ENCODE results near the gene BCL2. TPM values are rescaled to one million over a fixed set of nuclear protein-coding genes. Genes with fewer than 3 reads are reported as not detected.

The BCL2 gene
- total RNA-seq, 1 donor from 2014 or later, result 18.7 TPM

DNA sequence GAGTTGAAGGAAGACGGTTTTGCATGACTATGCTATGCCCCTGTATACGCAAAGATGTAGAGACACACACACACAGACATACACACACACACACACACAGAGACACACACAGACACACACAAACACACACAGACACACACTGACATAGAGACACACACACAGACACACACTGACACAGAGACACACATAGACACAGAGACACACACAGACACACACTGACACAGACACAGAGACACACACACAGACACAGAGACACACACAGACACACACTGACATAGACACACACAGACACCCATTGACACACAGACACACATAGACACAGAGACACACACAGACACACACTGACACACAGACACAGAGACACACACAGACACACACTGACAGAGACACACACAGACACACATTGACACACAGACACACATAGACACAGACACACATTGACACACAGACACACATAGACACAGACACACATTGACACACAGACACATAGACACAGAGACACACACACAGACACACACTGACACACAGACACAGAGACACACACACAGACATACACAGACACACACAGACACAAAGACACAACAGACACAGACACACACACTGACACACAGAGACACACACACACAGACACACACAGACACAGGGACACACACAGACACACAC is 121.3 kb downstream of the BCL2 start:
- H3K4me3 ChIP-seq, result no peak overlapping the region
- intact Hi-C loops (cut with DNase I), result no loop called here
- H3K4me1 ChIP-seq, result peaks cover 64% of the 10 kb centered on the region
- TF ChIP-seq POLR2AphosphoS5 (IDR thresholded peaks at IDR 0.05; ENCODE audit: insufficient read depth in 1 of 2, low read depth in 1 of 2) (no peak), POLR2A (IDR thresholded peaks at IDR 0.05) (no peak), CTCF (IDR thresholded peaks at IDR 0.05) (no peak)
- no peaks in the 10 kb centered on the region for H3K9me3 ChIP-seq
- no peak for DNase-seq (ENCODE audit: extremely low spot score in 2 of 2)
- peak overlapping the region; percentile 30 for H3K27ac ChIP-seq
- H3K36me3 ChIP-seq, result no peaks in the 10 kb centered on the region
- no peaks in the 10 kb centered on the region for H3K27me3 ChIP-seq

- no peak for TF ChIP-seq CTCF (IDR thresholded peaks at IDR 0.05)
- no peak for TF ChIP-seq POLR2AphosphoS5 (IDR thresholded peaks at IDR 0.05; ENCODE audit: insufficient read depth in 1 of 2, low read depth in 1 of 2)
- no peak for TF ChIP-seq POLR2A (IDR thresholded peaks at IDR 0.05)
- Histone ChIP-seq H3K27me3 (no peaks in the 10 kb centered on the region), H3K27ac (peak overlapping the region; percentile 30), H3K4me3 (no peak overlapping the region), H3K9me3 (no peaks in the 10 kb centered on the region), H3K4me1 (peaks cover 59% of the 10 kb centered on the region), H3K36me3 (no peaks in the 10 kb centered on the region)
- intact Hi-C loops (cut with DNase I), result no loop called here
- no peak for DNase-seq (ENCODE audit: extremely low spot score in 2 of 2)
Observed at GRCh38 chr18:63197246-63197869, 122.2 kb downstream of the BCL2 start.

DNA sequence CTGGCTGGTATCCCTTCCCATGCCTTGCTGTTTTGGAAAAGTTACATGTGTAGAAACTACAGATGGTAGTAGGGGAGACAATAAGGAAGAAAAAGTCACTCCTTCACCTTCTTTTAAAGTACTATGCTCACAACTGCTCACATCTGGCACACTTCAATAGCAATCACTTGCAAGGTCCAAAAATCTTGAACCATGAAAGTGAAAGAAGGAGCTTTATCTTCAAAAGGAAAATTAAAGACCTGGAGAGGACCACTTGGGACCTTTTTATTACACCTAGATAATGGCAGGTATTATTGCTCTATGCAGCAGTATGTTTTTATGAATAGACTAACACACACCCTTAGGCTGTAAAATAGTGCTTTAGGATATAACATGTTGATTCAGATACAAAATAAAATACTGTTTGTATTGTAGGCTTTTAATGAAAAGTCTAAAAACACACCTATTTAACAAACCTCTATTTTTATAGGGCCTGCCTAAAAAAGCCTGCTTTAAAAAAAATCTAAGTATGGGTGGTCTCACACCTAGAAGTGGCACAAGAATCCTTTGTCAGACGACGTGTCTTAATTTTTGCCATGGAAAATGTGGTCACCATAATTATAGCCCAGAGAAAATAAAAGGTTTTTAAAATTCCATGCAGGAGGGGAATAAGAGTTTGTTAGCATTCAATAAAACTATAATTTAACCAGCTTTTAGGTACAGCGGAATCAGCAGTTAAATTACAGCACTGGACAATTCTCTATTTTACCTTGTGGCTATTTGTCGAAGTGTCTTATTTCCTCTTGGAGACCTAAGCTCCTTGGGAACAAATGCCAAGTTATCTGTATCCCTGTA is 124.0 kb downstream of the BCL2 start:
- no peak overlapping the region for H3K4me3 ChIP-seq
- TF ChIP-seq POLR2AphosphoS5 (IDR thresholded peaks at IDR 0.05; ENCODE audit: insufficient read depth in 1 of 2, low read depth in 1 of 2), result no peak
- no peak for TF ChIP-seq POLR2A (IDR thresholded peaks at IDR 0.05)
- TF ChIP-seq CTCF (IDR thresholded peaks at IDR 0.05), result no peak
- H3K27me3 ChIP-seq, result no peaks in the 10 kb centered on the region
- no peaks in the 10 kb centered on the region for H3K9me3 ChIP-seq
- DNase-seq (ENCODE audit: extremely low spot score in 2 of 2), result no peak
- H3K36me3 ChIP-seq, result no peaks in the 10 kb centered on the region
- H3K27ac ChIP-seq, result peak overlapping the region; percentile 7
- intact Hi-C loops (cut with DNase I), result no loop called here
- H3K4me1 ChIP-seq, result peaks cover 42% of the 10 kb centered on the region

- H3K27ac ChIP-seq, result no peak overlapping the region
- H3K27me3 ChIP-seq, result no peaks in the 10 kb centered on the region
- DNase-seq (ENCODE audit: extremely low spot score in 2 of 2), result no peak
- TF ChIP-seq POLR2A (IDR thresholded peaks at IDR 0.05) (no peak), POLR2AphosphoS5 (IDR thresholded peaks at IDR 0.05; ENCODE audit: insufficient read depth in 1 of 2, low read depth in 1 of 2) (no peak), CTCF (IDR thresholded peaks at IDR 0.05) (no peak)
- no peaks in the 10 kb centered on the region for H3K9me3 ChIP-seq
- no peaks in the 10 kb centered on the region for H3K36me3 ChIP-seq
- intact Hi-C loops (cut with DNase I), result no loop called here
- no peak overlapping the region for H3K4me3 ChIP-seq
- H3K4me1 ChIP-seq, result peaks cover 42% of the 10 kb centered on the region
Observed at GRCh38 chr18:63192885-63193349, 126.7 kb downstream of the BCL2 start.
